Left hindlimb (tissue), 1 donor: ENCODE results near the gene RNFT2.
"Not testable (repeated sequence)": the region's sequence is repeated elsewhere in the genome, so short reads cannot be mapped to it uniquely, and the experiment has no call there.

Source experiments
- DNase-seq: peaks from one replicate; pipeline ENCODE4 v3.0.0-alpha.2; 2018

The RNFT2 gene

GRCh38 chr12:116798719-116799118 lies 60.6 kb downstream of the RNFT2 start:
- no peak for DNase-seq

GRCh38 chr12:116799955-116800354 lies 61.8 kb downstream of the RNFT2 start:
- no peak for DNase-seq

GRCh38 chr12:116800918-116801317 lies 62.8 kb downstream of the RNFT2 start:
- no peak for DNase-seq

- no peak for DNase-seq
Observed at GRCh38 chr12:116802018-116802417, 63.9 kb downstream of the RNFT2 start.

GRCh38 chr12:116803013-116803736 lies 65.1 kb downstream of the RNFT2 start:
- no peak for DNase-seq

DNA sequence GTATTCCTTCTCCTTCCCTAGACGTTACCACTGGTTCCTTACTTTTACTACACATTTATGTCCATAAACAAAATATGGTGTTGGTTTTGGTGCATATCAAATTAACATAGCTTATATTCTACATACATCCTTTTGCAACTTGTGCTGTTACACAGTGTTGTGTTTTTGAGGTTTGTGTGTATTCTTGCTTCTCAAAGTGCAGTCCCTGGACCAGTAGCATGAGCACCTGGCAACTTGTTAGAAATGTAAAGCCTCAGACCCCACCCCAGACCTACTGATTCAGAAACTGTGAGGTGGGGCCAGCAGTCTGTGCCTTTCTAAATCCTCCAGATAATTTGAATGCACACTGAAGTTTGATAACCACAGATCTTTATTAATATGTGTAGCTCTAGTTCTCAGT lies 65.9 kb downstream of the RNFT2 start:
- no peak for DNase-seq

DNA sequence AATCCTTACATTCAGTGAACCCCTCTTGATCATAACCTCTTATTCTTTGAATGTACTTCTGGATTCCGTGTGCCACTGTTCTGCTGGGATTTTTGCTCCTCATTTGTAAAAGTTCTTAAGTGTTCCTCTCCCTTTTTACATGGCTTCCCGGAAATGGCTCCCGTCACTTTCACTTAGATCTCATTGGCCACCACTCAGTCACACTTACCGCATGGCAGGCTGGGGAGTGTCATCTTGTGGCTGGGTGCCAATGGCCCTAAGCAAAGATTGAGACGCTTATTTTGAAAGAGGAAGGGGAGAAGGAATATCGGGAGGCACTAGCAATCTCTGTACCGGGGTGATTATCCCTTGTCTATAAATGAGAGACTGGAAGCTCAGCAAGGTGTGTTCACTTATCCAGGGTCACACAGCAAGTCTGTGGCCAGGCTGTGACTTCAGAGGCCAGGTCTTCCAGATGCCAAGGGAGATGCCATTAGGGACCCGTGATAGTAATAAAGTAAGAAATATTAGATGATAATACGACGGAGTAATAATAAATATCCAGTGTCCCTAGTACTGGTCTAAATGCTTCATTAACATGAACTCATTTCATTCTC lies 68.8 kb downstream of the RNFT2 start:
- DNase-seq: no peak

GRCh38 chr12:116807546-116807945 lies 69.4 kb downstream of the RNFT2 start:
- no peak for DNase-seq

DNA sequence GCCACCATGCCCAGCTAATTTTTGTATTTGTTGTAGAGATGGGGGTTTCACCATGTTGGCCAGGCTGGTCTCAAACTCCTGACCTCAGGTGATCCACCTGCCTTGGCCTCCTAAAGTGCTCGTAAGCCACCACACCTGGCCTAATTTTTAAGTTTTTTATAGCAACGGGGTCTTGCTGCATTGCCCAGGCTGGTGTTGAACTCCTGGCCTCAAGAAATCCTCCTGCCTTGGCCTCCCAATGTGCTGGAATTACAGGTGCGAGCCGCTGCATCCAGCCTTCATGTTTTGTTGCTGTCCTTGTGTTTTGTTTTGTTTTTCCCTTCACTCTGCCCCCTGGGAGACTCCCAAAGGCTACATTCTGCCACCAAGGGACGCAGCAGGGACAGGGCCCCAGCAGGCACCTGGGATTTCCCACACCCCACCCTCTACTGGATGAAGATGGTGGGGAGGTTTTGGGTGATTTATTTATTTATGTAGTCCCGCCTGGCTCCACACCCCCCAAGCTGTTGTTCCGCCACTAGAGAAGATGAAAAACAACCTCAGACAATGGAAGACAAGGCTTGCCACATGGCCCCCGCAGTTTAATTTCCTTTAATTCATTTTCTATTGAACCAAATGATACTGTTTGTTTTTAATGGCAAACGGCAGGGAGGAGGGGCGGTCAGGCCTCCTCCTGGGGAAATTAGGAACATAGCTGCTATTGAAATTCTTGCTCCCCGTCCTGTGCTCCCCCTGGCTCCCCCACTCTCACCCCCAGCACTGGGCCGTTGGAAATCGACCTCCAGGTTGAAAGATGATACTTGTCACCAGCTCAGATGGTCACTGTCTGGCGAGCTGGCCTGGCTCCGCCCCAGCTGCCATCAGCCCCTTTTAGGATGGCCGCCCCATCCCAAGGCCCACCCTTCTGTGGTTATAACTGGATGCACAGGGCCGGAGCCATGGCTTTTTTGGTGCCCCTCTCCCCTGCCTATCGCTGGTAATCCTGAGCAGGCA lies 70.3 kb downstream of the RNFT2 start:
- no peak for DNase-seq

DNA sequence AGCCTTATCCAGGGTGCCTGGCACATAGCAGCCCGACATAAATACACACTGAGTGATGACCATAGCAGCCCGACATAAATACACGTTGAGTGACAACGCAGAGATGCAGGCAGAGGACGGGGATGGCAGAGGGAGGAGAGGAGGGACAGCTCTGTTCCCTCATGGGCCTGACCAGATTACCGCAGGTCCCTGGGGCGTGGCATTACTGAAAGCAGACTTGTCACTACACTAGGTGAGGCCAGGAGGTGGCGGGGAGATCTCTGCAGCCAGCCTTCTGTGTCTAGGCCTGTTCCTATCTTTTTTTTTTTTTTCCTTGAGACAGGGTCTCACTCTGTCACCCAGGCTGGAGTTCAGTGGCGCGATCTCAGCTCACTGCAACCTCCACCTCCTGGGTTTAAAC lies 74.1 kb downstream of the RNFT2 start:
- DNase-seq: no peak

GRCh38 chr12:116813271-116814041 lies 75.3 kb downstream of the RNFT2 start:
- DNase-seq: no peak

GRCh38 chr12:116814766-116815165 lies 76.7 kb downstream of the RNFT2 start:
- DNase-seq: not testable (repeated sequence)

GRCh38 chr12:116818341-116818856 lies 80.3 kb downstream of the RNFT2 start:
- peak; percentile 37 for DNase-seq

GRCh38 chr12:116818948-116819832 lies 81.1 kb downstream of the RNFT2 start:
- peak; percentile 93 for DNase-seq

DNA sequence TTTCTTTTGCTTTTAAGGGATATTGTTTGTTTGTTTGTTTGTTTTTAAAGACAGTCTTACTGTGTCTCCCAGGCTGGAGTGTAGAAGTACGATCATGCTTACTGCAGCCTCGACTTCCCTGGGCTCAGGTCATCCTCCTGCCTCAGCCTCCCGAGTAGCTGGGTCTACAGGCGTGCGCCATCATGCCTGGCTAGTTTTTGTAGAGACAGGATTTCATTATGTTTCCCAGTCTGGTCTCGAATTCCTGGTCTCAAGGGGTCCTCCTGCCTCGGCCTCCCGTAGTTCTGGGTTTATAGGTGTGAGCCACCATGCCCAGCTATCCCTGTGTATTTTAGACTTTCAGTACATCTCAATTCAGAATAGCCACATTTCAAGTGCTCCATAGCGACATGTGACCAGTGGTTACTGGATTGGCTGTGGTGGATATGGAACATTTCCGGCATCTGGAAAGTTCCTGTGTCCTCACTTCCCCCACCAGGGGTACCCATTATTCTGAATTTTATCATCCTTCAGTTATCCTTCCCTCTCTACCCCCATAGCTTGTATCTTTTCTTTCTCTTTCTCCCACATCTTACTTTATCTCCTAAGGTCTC lies 82.0 kb downstream of the RNFT2 start:
- no peak for DNase-seq

DNA sequence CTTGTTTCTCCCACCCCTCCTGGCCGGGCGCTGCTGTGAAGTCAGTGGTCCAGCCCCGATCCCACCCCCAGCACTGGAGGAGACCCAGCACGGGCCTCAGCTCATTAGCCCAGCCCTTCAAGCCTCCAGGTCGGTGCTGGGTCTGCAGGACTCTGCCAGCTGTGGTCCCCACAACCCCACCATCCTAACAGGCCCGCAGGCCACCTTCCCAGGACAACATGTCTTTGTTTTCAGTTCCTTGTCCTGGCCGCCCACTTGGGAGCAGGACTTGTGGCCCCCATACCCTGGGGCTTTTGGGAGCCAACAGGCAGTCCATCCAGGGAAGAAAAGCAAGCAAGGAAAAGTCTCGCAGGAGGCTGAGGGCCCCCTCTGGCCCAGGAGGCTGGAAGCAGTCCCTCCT lies 83.2 kb downstream of the RNFT2 start:
- no peak for DNase-seq

- no peak for DNase-seq
Observed at GRCh38 chr12:116827432-116827831, 89.3 kb downstream of the RNFT2 start.

DNA sequence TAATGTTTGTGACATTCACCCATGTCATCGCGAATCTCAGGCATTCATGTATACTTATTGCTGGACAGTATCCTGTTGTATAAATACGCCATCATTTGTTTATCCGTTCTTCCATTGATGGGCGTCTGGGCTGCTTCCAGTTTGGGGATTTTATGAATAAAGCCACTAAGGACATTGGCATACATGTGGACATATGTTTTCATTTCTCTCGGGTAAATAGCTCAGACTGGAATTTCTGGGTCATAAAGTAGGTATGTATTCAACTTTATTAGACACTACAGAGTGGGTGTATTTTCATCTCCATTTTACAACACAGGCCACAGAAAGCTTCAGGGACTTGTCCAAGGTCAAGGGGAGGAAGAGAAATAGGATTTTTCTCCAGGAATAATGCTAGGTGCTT lies 94.2 kb downstream of the RNFT2 start:
- DNase-seq: no peak

GRCh38 chr12:116833474-116833873 lies 95.4 kb downstream of the RNFT2 start:
- DNase-seq: no peak

GRCh38 chr12:116835484-116835883 lies 97.4 kb downstream of the RNFT2 start:
- no peak for DNase-seq

GRCh38 chr12:116837097-116837496 lies 99.0 kb downstream of the RNFT2 start:
- DNase-seq: no peak
